ENCODE results near the gene RGS6. TPM values are rescaled to one million over a fixed set of nuclear protein-coding genes. Genes with fewer than 3 reads are reported as not detected.

The RGS6 gene
- polyA plus RNA-seq, 2 donors, result 0.11 to 0.29 TPM

- no peak overlapping the region for H3K27ac ChIP-seq (ENCODE audit: low read depth in 2 of 2, low read length in 1 of 2)
- H3K4me1 ChIP-seq (ENCODE audit: control insufficient read depth in 2 of 2, insufficient read depth in 2 of 2, low read length in 1 of 2), result no peaks in the 10 kb centered on the region
- no peaks in the 10 kb centered on the region for H3K36me3 ChIP-seq (ENCODE audit: control insufficient read depth in 2 of 2, insufficient read depth in 2 of 2, low read length in 1 of 2)
- H3K4me3 ChIP-seq (ENCODE audit: low read depth in 1 of 2, low read length in 2 of 2), result no peak overlapping the region
- H3K9me3 ChIP-seq (ENCODE audit: control insufficient read depth in 2 of 2, insufficient read depth in 1 of 2, low read depth in 1 of 2, low read length in 1 of 2), result no peaks in the 10 kb centered on the region
- no peaks in the 10 kb centered on the region for H3K27me3 ChIP-seq (ENCODE audit: control insufficient read depth in 1 of 2, insufficient read depth in 2 of 2, low read length in 2 of 2)
- WGBS, 2 donors, result 55 to 60% methylated on average over 2 of the region's 2 CpGs
Observed at GRCh38 chr14:72512281-72512680, 580.1 kb downstream of the RGS6 start.

GRCh38 chr14:72512925-72513324 lies 580.7 kb downstream of the RGS6 start:
- 78 to 79% methylated on average over 5 of the region's 5 CpGs for WGBS, 2 donors

GRCh38 chr14:72513346-72513745 lies 581.1 kb downstream of the RGS6 start:
- Histone ChIP-seq H3K9me3 (ENCODE audit: control insufficient read depth in 2 of 2, insufficient read depth in 1 of 2, low read depth in 1 of 2, low read length in 1 of 2) (no peaks in the 10 kb centered on the region), H3K36me3 (ENCODE audit: control insufficient read depth in 2 of 2, insufficient read depth in 2 of 2, low read length in 1 of 2) (no peaks in the 10 kb centered on the region), H3K4me1 (ENCODE audit: control insufficient read depth in 2 of 2, insufficient read depth in 2 of 2, low read length in 1 of 2) (peaks cover 0 to 2% of the 10 kb centered on the region in 2 donors), H3K27me3 (ENCODE audit: control insufficient read depth in 1 of 2, insufficient read depth in 2 of 2, low read length in 2 of 2) (no peaks in the 10 kb centered on the region), H3K4me3 (ENCODE audit: low read depth in 1 of 2, low read length in 2 of 2) (no peak overlapping the region), H3K27ac (ENCODE audit: low read depth in 2 of 2, low read length in 1 of 2) (no peak overlapping the region)
- 77 to 85% methylated on average over 3 of the region's 3 CpGs for WGBS, 2 donors

More at GRCh38 chr14:72512925-72513324, 580.7 kb downstream of the RGS6 start:
- no peak overlapping the region for H3K27ac ChIP-seq (ENCODE audit: low read depth in 2 of 2, low read length in 1 of 2)
- H3K4me1 ChIP-seq (ENCODE audit: control insufficient read depth in 2 of 2, insufficient read depth in 2 of 2, low read length in 1 of 2), result no peaks in the 10 kb centered on the region
- no peaks in the 10 kb centered on the region for H3K36me3 ChIP-seq (ENCODE audit: control insufficient read depth in 2 of 2, insufficient read depth in 2 of 2, low read length in 1 of 2)
- no peak overlapping the region for H3K4me3 ChIP-seq (ENCODE audit: low read depth in 1 of 2, low read length in 2 of 2)
- no peaks in the 10 kb centered on the region for H3K27me3 ChIP-seq (ENCODE audit: control insufficient read depth in 1 of 2, insufficient read depth in 2 of 2, low read length in 2 of 2)
- no peaks in the 10 kb centered on the region for H3K9me3 ChIP-seq (ENCODE audit: control insufficient read depth in 2 of 2, insufficient read depth in 1 of 2, low read depth in 1 of 2, low read length in 1 of 2)

- H3K9me3 ChIP-seq (ENCODE audit: control insufficient read depth in 2 of 2, insufficient read depth in 1 of 2, low read depth in 1 of 2, low read length in 1 of 2), result no peaks in the 10 kb centered on the region
- H3K27me3 ChIP-seq (ENCODE audit: control insufficient read depth in 1 of 2, insufficient read depth in 2 of 2, low read length in 2 of 2), result no peaks in the 10 kb centered on the region
- peaks cover 0 to 2% of the 10 kb centered on the region in 2 donors for H3K4me1 ChIP-seq (ENCODE audit: control insufficient read depth in 2 of 2, insufficient read depth in 2 of 2, low read length in 1 of 2)
- H3K27ac ChIP-seq (ENCODE audit: low read depth in 2 of 2, low read length in 1 of 2), result no peak overlapping the region
- WGBS, 2 donors, result 35 to 44% methylated on average over 11 of the region's 11 CpGs
- H3K36me3 ChIP-seq (ENCODE audit: control insufficient read depth in 2 of 2, insufficient read depth in 2 of 2, low read length in 1 of 2), result no peaks in the 10 kb centered on the region
- H3K4me3 ChIP-seq (ENCODE audit: low read depth in 1 of 2, low read length in 2 of 2), result no peak overlapping the region
Observed at GRCh38 chr14:72513965-72514659, 581.9 kb downstream of the RGS6 start.

- H3K4me1 ChIP-seq (ENCODE audit: control insufficient read depth in 2 of 2, insufficient read depth in 2 of 2, low read length in 1 of 2), result peaks cover 0 to 2% of the 10 kb centered on the region in 2 donors
- no peak overlapping the region for H3K27ac ChIP-seq (ENCODE audit: low read depth in 2 of 2, low read length in 1 of 2)
- no peaks in the 10 kb centered on the region for H3K9me3 ChIP-seq (ENCODE audit: control insufficient read depth in 2 of 2, insufficient read depth in 1 of 2, low read depth in 1 of 2, low read length in 1 of 2)
- no peaks in the 10 kb centered on the region for H3K27me3 ChIP-seq (ENCODE audit: control insufficient read depth in 1 of 2, insufficient read depth in 2 of 2, low read length in 2 of 2)
- no peaks in the 10 kb centered on the region for H3K36me3 ChIP-seq (ENCODE audit: control insufficient read depth in 2 of 2, insufficient read depth in 2 of 2, low read length in 1 of 2)
- H3K4me3 ChIP-seq (ENCODE audit: low read depth in 1 of 2, low read length in 2 of 2), result no peak overlapping the region
- WGBS, 2 donors, result 80% methylated on average over 5 of the region's 5 CpGs
Observed at GRCh38 chr14:72514660-72515025, 582.4 kb downstream of the RGS6 start.

- 79 to 83% methylated on average over 11 of the region's 11 CpGs for WGBS, 2 donors
- Histone ChIP-seq H3K27ac (ENCODE audit: low read depth in 2 of 2, low read length in 1 of 2) (no peak overlapping the region), H3K27me3 (ENCODE audit: control insufficient read depth in 1 of 2, insufficient read depth in 2 of 2, low read length in 2 of 2) (no peaks in the 10 kb centered on the region), H3K4me3 (ENCODE audit: low read depth in 1 of 2, low read length in 2 of 2) (no peak overlapping the region), H3K4me1 (ENCODE audit: control insufficient read depth in 2 of 2, insufficient read depth in 2 of 2, low read length in 1 of 2) (peaks cover 0 to 2% of the 10 kb centered on the region in 2 donors), H3K9me3 (ENCODE audit: control insufficient read depth in 2 of 2, insufficient read depth in 1 of 2, low read depth in 1 of 2, low read length in 1 of 2) (no peaks in the 10 kb centered on the region), H3K36me3 (ENCODE audit: control insufficient read depth in 2 of 2, insufficient read depth in 2 of 2, low read length in 1 of 2) (no peaks in the 10 kb centered on the region)
Observed at GRCh38 chr14:72515779-72516770, 583.8 kb downstream of the RGS6 start.

- H3K27ac ChIP-seq (ENCODE audit: low read depth in 2 of 2, low read length in 1 of 2), result no peak overlapping the region
- H3K36me3 ChIP-seq (ENCODE audit: control insufficient read depth in 2 of 2, insufficient read depth in 2 of 2, low read length in 1 of 2), result no peaks in the 10 kb centered on the region
- no peak overlapping the region for H3K4me3 ChIP-seq (ENCODE audit: low read depth in 1 of 2, low read length in 2 of 2)
- no peaks in the 10 kb centered on the region for H3K27me3 ChIP-seq (ENCODE audit: control insufficient read depth in 1 of 2, insufficient read depth in 2 of 2, low read length in 2 of 2)
- H3K4me1 ChIP-seq (ENCODE audit: control insufficient read depth in 2 of 2, insufficient read depth in 2 of 2, low read length in 1 of 2), result peaks cover 0 to 2% of the 10 kb centered on the region in 2 donors
- WGBS, 2 donors, result 58 to 63% methylated on average over 11 of the region's 11 CpGs
- H3K9me3 ChIP-seq (ENCODE audit: control insufficient read depth in 2 of 2, insufficient read depth in 1 of 2, low read depth in 1 of 2, low read length in 1 of 2), result no peaks in the 10 kb centered on the region
Observed at GRCh38 chr14:72516936-72517700, 584.9 kb downstream of the RGS6 start.

- H3K9me3 ChIP-seq (ENCODE audit: control insufficient read depth in 2 of 2, insufficient read depth in 1 of 2, low read depth in 1 of 2, low read length in 1 of 2), result no peaks in the 10 kb centered on the region
- H3K4me1 ChIP-seq (ENCODE audit: control insufficient read depth in 2 of 2, insufficient read depth in 2 of 2, low read length in 1 of 2), result peaks cover 0 to 2% of the 10 kb centered on the region in 2 donors
- H3K4me3 ChIP-seq (ENCODE audit: low read depth in 1 of 2, low read length in 2 of 2), result no peak overlapping the region
- WGBS, 2 donors, result 83 to 86% methylated on average over 2 of the region's 2 CpGs
- no peak overlapping the region for H3K27ac ChIP-seq (ENCODE audit: low read depth in 2 of 2, low read length in 1 of 2)
- no peaks in the 10 kb centered on the region for H3K27me3 ChIP-seq (ENCODE audit: control insufficient read depth in 1 of 2, insufficient read depth in 2 of 2, low read length in 2 of 2)
- no peaks in the 10 kb centered on the region for H3K36me3 ChIP-seq (ENCODE audit: control insufficient read depth in 2 of 2, insufficient read depth in 2 of 2, low read length in 1 of 2)
Observed at GRCh38 chr14:72517736-72518135, 585.5 kb downstream of the RGS6 start.

- H3K4me3 ChIP-seq (ENCODE audit: low read depth in 1 of 2, low read length in 2 of 2), result no peak overlapping the region
- no peaks in the 10 kb centered on the region for H3K36me3 ChIP-seq (ENCODE audit: control insufficient read depth in 2 of 2, insufficient read depth in 2 of 2, low read length in 1 of 2)
- peak overlapping the region in 1 of 2 donors; percentile 8 for H3K27ac ChIP-seq (ENCODE audit: low read depth in 2 of 2, low read length in 1 of 2)
- peaks cover 0 to 2% of the 10 kb centered on the region in 2 donors for H3K4me1 ChIP-seq (ENCODE audit: control insufficient read depth in 2 of 2, insufficient read depth in 2 of 2, low read length in 1 of 2)
- H3K9me3 ChIP-seq (ENCODE audit: control insufficient read depth in 2 of 2, insufficient read depth in 1 of 2, low read depth in 1 of 2, low read length in 1 of 2), result no peaks in the 10 kb centered on the region
- H3K27me3 ChIP-seq (ENCODE audit: control insufficient read depth in 1 of 2, insufficient read depth in 2 of 2, low read length in 2 of 2), result no peaks in the 10 kb centered on the region
- 73 to 74% methylated on average over 4 of the region's 4 CpGs for WGBS, 2 donors
Observed at GRCh38 chr14:72518809-72519377, 586.7 kb downstream of the RGS6 start.

Measured in esophagus (tissue), 2 donors.